Transverse colon (tissue), 4 donors: ENCODE measurements around the gene ATXN2L.

Experiments
- POLR2AphosphoS5 ChIP-seq, 3 donors: sonication (generic); formaldehyde crosslinking; IDR thresholded peaks; one replicate each; pipeline ENCODE4 v1.6.1; 2016; ENCODE audit warnings: antibody characterized with exemption in 3 of 3
- TF ChIP-seq, protein P1 (sequence below), 5 experiments: fragments of 200-600 bp in 3 of 5; fragments of 450-650 bp in 2 of 5; sonication (generic) in 3 of 5; IDR thresholded peaks; 1 replicate in 2 of 5; 2 replicates in 3 of 5; pipeline ENCODE4 v1.5.1; 2016 to 2017; ENCODE audit warnings: antibody characterized with exemption in 5 of 5, inconsistent platforms in 3 of 5, mild to moderate bottlenecking in 2 of 5, moderate library complexity in 1 of 5

DNA sequence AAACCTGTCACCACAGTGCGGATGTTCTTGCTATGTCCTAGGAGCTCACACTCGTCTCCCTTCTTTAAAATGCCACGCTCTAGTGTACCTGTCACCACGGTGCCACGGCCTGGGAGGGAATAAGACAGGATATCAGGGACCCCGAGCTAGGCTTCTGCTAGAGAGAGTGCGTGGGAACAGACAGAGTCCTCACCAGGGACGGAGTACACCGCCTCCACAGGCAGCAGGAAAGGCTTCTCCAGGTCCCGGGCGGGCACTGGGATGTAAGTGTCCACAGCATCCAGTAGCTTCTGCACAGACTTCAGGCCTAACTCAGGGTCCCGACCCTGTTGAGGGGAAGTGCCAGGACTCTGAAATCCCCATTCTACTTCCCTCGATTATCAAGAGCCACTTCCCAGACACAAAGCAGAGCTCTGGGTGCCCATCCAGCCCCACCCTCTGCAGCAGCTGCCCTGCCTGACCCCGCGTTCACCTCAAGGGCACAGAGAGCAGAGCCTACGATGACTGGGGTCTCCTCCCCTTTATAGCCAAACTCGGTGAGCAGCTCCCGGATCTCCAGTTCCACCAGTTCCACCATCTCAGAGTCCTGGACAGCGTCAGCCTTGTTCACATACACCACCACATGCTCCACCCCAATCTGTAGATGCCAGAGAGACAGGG is 21.6 kb downstream of the ATXN2L start:
- TF ChIP-seq, protein P1, sequence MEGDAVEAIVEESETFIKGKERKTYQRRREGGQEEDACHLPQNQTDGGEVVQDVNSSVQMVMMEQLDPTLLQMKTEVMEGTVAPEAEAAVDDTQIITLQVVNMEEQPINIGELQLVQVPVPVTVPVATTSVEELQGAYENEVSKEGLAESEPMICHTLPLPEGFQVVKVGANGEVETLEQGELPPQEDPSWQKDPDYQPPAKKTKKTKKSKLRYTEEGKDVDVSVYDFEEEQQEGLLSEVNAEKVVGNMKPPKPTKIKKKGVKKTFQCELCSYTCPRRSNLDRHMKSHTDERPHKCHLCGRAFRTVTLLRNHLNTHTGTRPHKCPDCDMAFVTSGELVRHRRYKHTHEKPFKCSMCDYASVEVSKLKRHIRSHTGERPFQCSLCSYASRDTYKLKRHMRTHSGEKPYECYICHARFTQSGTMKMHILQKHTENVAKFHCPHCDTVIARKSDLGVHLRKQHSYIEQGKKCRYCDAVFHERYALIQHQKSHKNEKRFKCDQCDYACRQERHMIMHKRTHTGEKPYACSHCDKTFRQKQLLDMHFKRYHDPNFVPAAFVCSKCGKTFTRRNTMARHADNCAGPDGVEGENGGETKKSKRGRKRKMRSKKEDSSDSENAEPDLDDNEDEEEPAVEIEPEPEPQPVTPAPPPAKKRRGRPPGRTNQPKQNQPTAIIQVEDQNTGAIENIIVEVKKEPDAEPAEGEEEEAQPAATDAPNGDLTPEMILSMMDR (IDR thresholded peaks at IDR 0.05): no peak
- no peak for TF ChIP-seq POLR2AphosphoS5 (IDR thresholded peaks at IDR 0.05)
